Large intestine (tissue), 12 donors: ENCODE results near the gene STON2. TPM values are rescaled to one million over a fixed set of nuclear protein-coding genes. Genes with fewer than 3 reads are reported as not detected.

Experiments
- DNase-seq, 2 donors: peaks; one replicate each; pipeline versions ENCODE4 v3.0.0 to v3.0.0-alpha.2; 2013
- H3K27ac ChIP-seq: one replicate; pipeline ENCODE4 v1.5.1; 2013; ENCODE audit warnings: low read length
- H3K27me3 ChIP-seq: 2 replicates; pipeline ENCODE4 v1.6.1; 2013; ENCODE audit warnings: low read length; ENCODE audit not compliant: control insufficient read depth, insufficient read depth
- H3K36me3 ChIP-seq: 2 replicates; pipeline ENCODE4 v1.6.1; 2013; ENCODE audit warnings: low read length; ENCODE audit not compliant: control insufficient read depth, insufficient read depth
- H3K4me1 ChIP-seq: one replicate; pipeline ENCODE4 v1.6.1; 2013; ENCODE audit warnings: low read length; ENCODE audit not compliant: control insufficient read depth, insufficient read depth
- H3K4me3 ChIP-seq: one replicate; pipeline ENCODE4 v1.5.1; 2013; ENCODE audit warnings: low read length
- H3K9me3 ChIP-seq: one replicate; pipeline ENCODE4 v1.6.1; 2013; ENCODE audit warnings: mild to moderate bottlenecking, low read depth, low read length, moderate library complexity; ENCODE audit not compliant: control insufficient read depth
- WGBS: methylation state at CpG from one replicate; pipeline ENCODE4 v1.1.5; 2013; ENCODE audit warnings: low lambda C conversion rate; ENCODE audit not compliant: insufficient coverage; 5-methylcytosine and 5-hydroxymethylcytosine counted together
- long read RNA-seq, 11 donors: transcript quantifications; one replicate each; lab custom pipeline, GENCODE V29; 2026
- polyA plus RNA-seq: library from polyadenylated mRNA; unstranded; fragments of 120-200 nt; gene quantifications from one replicate; pipeline ENCODE4 v1.2.1, GENCODE V29; 2013

STON2 gene
- 14.6 TPM for polyA plus RNA-seq
- long read RNA-seq, donor 1, partial matches to known transcripts: 0 of 1 reads
- long read RNA-seq, donor 1, other reads (novel, unspliced or antisense): 0 of 1 reads
- long read RNA-seq, donor 2, partial matches to known transcripts: 14 of 32 reads
- long read RNA-seq, donor 2, other reads (novel, unspliced or antisense): 17 of 32 reads
- long read RNA-seq, donor 3: 0 reads
- long read RNA-seq, donor 4: 0 reads
- long read RNA-seq, donor 5, partial matches to known transcripts: 0 of 15 reads
- long read RNA-seq, donor 5, other reads (novel, unspliced or antisense): 15 of 15 reads
- long read RNA-seq, donor 6, partial matches to known transcripts: 16 of 42 reads
- long read RNA-seq, donor 6, other reads (novel, unspliced or antisense): 26 of 42 reads
- long read RNA-seq, donor 7, partial matches to known transcripts: 5 of 5 reads
- long read RNA-seq, donor 7, other reads (novel, unspliced or antisense): 0 of 5 reads
- long read RNA-seq, donor 8, partial matches to known transcripts: 5 of 6 reads
- long read RNA-seq, donor 8, other reads (novel, unspliced or antisense): 0 of 6 reads
- long read RNA-seq, donor 9: 0 reads
- long read RNA-seq, donor 10: 0 reads
- long read RNA-seq, donor 11, partial matches to known transcripts: 0 of 11 reads
- long read RNA-seq, donor 11, other reads (novel, unspliced or antisense): 11 of 11 reads

DNA sequence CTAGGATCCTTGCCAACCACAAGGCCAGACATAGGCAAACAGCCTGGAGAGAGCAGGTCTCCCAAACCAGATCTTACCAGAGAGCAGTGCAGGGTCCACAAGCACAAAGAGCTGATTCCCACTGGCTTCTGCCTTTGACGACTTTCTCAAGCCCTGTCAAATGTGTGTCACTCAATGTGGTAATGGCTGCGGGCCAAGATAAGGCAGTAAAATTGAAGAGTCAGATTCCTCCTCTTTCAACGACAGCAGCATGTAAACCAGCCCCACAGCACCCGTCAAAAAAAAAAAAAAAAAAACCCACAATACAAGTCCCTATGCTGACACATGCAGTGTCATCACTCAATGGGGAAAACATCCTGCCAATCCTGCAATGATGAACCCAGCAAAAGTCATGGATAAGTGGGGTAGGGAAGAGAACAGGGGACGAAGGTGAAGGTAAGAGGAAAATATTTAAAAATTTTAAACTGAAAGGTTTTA is at the start of gene STON2:
Gene STON2 (minus strand): TSS at position 123 of the 477 bp plus-strand sequence. CDS start 1,942 bp downstream, outside the sequence.
- no peak for DNase-seq
- Histone ChIP-seq H3K27me3 (no peaks in the 10 kb centered on the region), H3K36me3 (no peaks in the 10 kb centered on the region), H3K27ac (no peak within 1 kb of the TSS), H3K4me3 (no peak within 1 kb of the TSS), H3K9me3 (no peaks in the 10 kb centered on the region), H3K4me1 (no peaks in the 10 kb centered on the region)
- no CpG with 5 or more reads among the region's 5 CpGs for WGBS

DNA sequence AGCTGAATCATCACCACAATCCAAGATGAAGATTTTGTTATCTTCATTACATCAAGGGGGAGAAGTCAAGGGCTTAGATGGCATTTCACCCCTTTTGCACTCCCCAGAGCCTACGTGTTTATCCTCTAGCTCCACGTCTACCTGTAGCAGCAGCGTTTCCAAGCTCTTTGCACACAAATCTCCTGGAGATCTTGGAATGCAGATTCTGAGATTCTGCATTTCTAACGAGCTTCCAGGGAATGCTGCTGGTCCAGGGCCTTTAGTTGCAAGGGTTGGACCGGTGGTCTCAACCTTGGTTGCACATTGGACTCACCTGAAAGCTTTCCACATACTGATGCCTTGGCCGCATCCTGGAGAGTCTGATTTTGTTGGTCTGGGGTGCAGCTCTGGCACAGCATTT is 49.5 kb upstream of the STON2 start:
- Histone ChIP-seq H3K4me1 (peaks cover 8% of the 10 kb centered on the region), H3K27me3 (no peaks in the 10 kb centered on the region), H3K27ac (no peak overlapping the region), H3K9me3 (no peaks in the 10 kb centered on the region), H3K36me3 (no peaks in the 10 kb centered on the region), H3K4me3 (no peak overlapping the region)
- DNase-seq: no peak
- no CpG with 5 or more reads among the region's 6 CpGs for WGBS

DNA sequence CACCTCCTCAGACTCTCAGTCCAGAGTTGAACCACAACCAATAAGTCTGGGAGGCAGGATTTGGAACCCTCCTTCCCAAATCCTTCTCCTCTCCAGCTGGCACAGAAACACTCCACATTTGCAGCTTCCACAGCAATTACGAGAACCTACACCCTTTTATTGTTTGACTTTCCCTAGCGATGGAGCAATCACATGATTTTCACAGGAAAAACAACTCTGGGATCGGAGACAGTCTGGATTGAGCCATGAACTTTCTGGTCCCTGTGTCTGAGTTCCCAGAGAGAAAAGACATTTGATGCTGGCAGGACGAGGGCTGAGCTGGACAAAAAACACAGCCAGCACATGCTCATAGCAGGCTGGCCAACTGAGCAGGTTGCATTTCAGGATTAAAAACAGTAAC is 49.0 kb upstream of the STON2 start:
- H3K9me3 ChIP-seq: no peaks in the 10 kb centered on the region
- peak in 1 of 2 donors; percentile 60 for DNase-seq
- H3K4me3 ChIP-seq: no peak overlapping the region
- no peaks in the 10 kb centered on the region for H3K36me3 ChIP-seq
- peaks cover 8% of the 10 kb centered on the region for H3K4me1 ChIP-seq
- no peaks in the 10 kb centered on the region for H3K27me3 ChIP-seq
- WGBS: 0% methylated on average over 3 of the region's 4 CpGs
- H3K27ac ChIP-seq: no peak overlapping the region

- no peaks in the 10 kb centered on the region for H3K9me3 ChIP-seq
- peaks cover 8% of the 10 kb centered on the region for H3K4me1 ChIP-seq
- no peak overlapping the region for H3K4me3 ChIP-seq
- 100% methylated on average over 1 of the region's 3 CpGs for WGBS
- H3K27ac ChIP-seq: no peak overlapping the region
- H3K27me3 ChIP-seq: peaks cover 2% of the 10 kb centered on the region
- no peaks in the 10 kb centered on the region for H3K36me3 ChIP-seq
- DNase-seq: no peak
Measured at GRCh38 chr14:81447021-81447764, 47.1 kb upstream of the STON2 start.

GRCh38 chr14:81446279-81447007 is 46.3 kb upstream of the STON2 start:
- no peaks in the 10 kb centered on the region for H3K9me3 ChIP-seq
- no peaks in the 10 kb centered on the region for H3K36me3 ChIP-seq
- H3K27me3 ChIP-seq: peaks cover 2% of the 10 kb centered on the region
- H3K4me1 ChIP-seq: peaks cover 8% of the 10 kb centered on the region
- no CpG with 5 or more reads among the region's 9 CpGs for WGBS
- H3K4me3 ChIP-seq: no peak overlapping the region
- no peak overlapping the region for H3K27ac ChIP-seq
- no peak for DNase-seq

GRCh38 chr14:81441626-81442134 is 41.6 kb upstream of the STON2 start:
- Histone ChIP-seq H3K27ac (no peak overlapping the region), H3K36me3 (no peaks in the 10 kb centered on the region), H3K9me3 (no peaks in the 10 kb centered on the region), H3K4me3 (no peak overlapping the region), H3K4me1 (no peaks in the 10 kb centered on the region), H3K27me3 (peaks cover 4% of the 10 kb centered on the region)
- WGBS: no CpG with 5 or more reads among the region's 5 CpGs
- DNase-seq: no peak

GRCh38 chr14:81440041-81440440 is 39.9 kb upstream of the STON2 start:
- no peak for DNase-seq
- H3K27me3 ChIP-seq: peaks cover 13% of the 10 kb centered on the region
- no peak overlapping the region for H3K4me3 ChIP-seq
- H3K9me3 ChIP-seq: no peaks in the 10 kb centered on the region
- no peaks in the 10 kb centered on the region for H3K36me3 ChIP-seq
- H3K4me1 ChIP-seq: no peaks in the 10 kb centered on the region
- no peak overlapping the region for H3K27ac ChIP-seq
- 100% methylated on average over 2 of the region's 3 CpGs for WGBS

- WGBS: no CpG with 5 or more reads among the region's 4 CpGs
- Histone ChIP-seq H3K27ac (no peak overlapping the region), H3K27me3 (peaks cover 18% of the 10 kb centered on the region)
Measured at GRCh38 chr14:81437244-81437643, 37.1 kb upstream of the STON2 start.

GRCh38 chr14:81436296-81437138 is 36.4 kb upstream of the STON2 start:
- 5% methylated on average over 3 of the region's 79 CpGs for WGBS
- peaks cover 18% of the 10 kb centered on the region for H3K27me3 ChIP-seq

More at GRCh38 chr14:81437244-81437643, 37.1 kb upstream of the STON2 start:
- DNase-seq: peak in 1 of 2 donors; percentile 67
- Histone ChIP-seq H3K9me3 (no peaks in the 10 kb centered on the region), H3K4me3 (peak overlapping the region; percentile 61), H3K4me1 (no peaks in the 10 kb centered on the region), H3K36me3 (no peaks in the 10 kb centered on the region)

More at GRCh38 chr14:81436296-81437138, 36.4 kb upstream of the STON2 start:
- H3K27ac ChIP-seq: peak overlapping the region; percentile 66
- peak overlapping the region; percentile 65 for H3K4me3 ChIP-seq
- peak; percentile 71 to 87 for DNase-seq
- no peaks in the 10 kb centered on the region for H3K4me1 ChIP-seq
- H3K36me3 ChIP-seq: no peaks in the 10 kb centered on the region
- H3K9me3 ChIP-seq: no peaks in the 10 kb centered on the region
